COLO668 (cell line): ENCODE data around the gene ALKAL2.
A peak's percentile ranks its signal among the peaks of the same experiment; 100 is the strongest.

Experiments
- DNase-seq: peaks from one replicate; lab custom pipeline; 2025; ENCODE audit not compliant: unreplicated experiment; lab: John Stamatoyannopoulos, UW

ALKAL2 gene

DNA sequence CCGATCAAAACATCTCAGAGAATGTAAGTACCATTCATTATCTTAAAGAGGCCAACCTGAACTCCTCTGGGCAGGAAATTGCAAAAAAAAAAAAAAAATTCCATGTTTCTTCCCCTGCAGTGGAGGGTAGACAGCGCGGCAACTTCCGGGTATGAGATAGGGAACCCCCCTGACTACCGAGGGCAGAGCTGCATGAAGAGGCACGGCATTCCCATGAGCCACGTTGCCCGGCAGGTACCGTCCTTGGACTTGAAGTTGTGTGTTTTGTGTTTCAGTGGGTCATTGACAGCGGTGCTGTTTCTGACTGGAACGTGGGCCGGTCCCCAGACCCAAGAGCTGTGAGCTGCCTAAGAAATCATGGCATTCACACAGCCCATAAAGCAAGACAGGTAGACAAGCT is 16.0 kb downstream of the ALKAL2 start:
- DNase-seq, result no peak

GRCh38 chr2:270861-271260 is 17.0 kb downstream of the ALKAL2 start:
- no peak for DNase-seq

GRCh38 chr2:269356-270030 is 18.4 kb downstream of the ALKAL2 start:
- DNase-seq, result no peak

GRCh38 chr2:268323-268722 is 19.6 kb downstream of the ALKAL2 start:
- DNase-seq, result no peak

DNA sequence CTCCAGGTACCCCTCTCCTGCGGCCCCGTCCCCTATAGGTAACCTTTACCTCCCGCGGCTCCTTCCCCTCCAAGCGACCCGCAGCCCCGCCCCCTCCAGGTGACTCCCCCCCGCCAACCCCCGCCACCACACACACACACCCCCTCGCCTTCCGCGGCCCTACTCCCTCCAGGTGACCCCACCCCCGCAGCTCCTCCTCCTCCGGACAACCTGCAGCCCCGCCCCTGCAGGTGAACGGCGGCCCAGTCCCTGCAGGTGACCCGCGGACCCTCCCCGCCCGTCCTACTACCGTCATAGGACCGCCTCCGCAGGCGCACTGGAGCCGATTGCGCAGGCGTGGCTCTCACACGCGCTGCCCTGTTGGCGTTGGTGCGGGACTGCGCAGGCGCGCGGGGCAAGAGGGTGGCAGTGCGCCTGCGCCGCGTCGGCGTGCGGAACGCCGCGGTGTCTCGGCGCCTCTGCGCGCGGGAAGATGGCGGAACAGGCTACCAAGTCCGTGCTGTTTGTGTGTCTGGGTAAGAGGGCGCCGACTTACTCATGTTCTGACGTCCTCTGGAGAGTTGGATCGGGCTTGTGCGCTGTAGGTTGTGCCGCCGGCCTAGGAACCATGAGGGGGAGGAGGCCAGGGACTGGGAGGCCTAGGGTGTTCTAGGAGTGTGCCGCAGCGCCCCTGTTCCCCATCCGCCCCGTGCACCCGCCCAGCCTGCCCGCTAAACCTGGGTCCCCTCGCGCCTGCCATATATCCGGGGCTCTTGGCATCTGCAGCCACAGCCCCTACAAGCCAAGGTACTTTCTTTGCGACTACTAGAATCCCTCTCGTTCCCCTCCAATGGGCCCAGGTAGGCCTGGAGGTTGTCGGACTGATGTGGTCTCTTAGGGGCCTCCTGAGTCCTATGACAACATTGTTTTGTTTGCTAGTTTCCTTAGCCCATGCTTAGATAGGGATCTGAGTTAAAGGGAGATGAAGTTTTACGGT is 23.1 kb downstream of the ALKAL2 start, which contains the start of gene ACP1:
Gene ACP1 (plus strand): TSS at position 455 of the 976 bp plus-strand sequence. CDS start 18 bp downstream, at position 473.
- peak; percentile 99 for DNase-seq

GRCh38 chr2:263774-264492 is 24.0 kb downstream of the ALKAL2 start, which contains the start of gene SH3YL1:
SH3YL1 (minus strand) TSS chr2:264032; CDS start chr2:263984, 48 bp downstream.
- DNase-seq, result peak; percentile 87

- DNase-seq, result peak; percentile 22
Measured at GRCh38 chr2:263022-263738, 24.7 kb downstream of the ALKAL2 start.

DNA sequence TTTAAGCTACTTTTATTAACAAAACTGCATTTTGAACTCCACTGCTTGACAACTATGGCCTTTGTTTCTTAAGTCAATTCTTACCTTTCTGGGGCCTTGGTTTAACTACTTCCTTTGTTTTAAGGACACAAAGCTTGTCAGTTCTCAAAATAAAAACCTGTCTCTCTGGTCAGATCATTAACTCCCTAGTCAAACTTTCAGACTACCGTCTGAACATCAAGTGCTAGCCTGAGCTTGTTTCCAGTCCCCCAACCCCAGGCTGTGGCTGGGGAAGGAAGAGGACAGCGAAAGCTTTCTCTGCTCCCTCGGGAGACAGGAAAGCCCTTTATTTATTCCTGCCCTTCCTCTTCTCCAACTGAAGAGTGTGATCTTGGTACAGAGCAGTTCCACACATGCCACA is 25.8 kb downstream of the ALKAL2 start:
- DNase-seq, result no peak

GRCh38 chr2:260507-261161 is 27.3 kb downstream of the ALKAL2 start:
- no peak for DNase-seq

DNA sequence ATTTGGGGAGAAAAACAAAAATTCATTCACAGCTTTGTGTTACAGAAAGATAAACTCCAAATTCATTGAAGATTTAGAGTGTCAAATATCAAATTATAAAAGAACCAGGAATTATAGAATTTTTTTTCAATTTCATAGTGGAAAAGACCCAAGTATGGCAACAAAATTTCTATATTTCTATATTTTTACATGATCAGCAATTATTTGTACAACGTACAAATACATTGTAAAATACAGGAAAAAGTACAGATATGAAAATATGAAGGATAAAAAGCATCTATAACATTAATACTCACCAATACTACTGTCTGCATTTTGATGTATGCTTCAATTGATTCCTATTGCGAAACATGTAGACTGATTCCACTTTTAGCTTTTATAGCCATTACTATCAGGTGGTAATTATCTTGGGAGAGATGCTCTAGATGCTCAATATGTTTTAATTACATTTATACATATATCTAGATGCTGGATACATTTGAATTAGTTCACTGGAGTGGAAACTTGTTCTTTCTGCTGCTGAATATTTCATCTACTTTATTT is 28.0 kb downstream of the ALKAL2 start:
- DNase-seq, result no peak

- no peak for DNase-seq
Measured at GRCh38 chr2:258933-259332, 29.0 kb downstream of the ALKAL2 start.

GRCh38 chr2:257842-258241 is 30.0 kb downstream of the ALKAL2 start:
- no peak for DNase-seq

- DNase-seq, result no peak
Measured at GRCh38 chr2:257429-257828, 30.5 kb downstream of the ALKAL2 start.

- no peak for DNase-seq
Measured at GRCh38 chr2:256094-256493, 31.8 kb downstream of the ALKAL2 start.

- DNase-seq, result no peak
Measured at GRCh38 chr2:255195-255594, 32.7 kb downstream of the ALKAL2 start.

DNA sequence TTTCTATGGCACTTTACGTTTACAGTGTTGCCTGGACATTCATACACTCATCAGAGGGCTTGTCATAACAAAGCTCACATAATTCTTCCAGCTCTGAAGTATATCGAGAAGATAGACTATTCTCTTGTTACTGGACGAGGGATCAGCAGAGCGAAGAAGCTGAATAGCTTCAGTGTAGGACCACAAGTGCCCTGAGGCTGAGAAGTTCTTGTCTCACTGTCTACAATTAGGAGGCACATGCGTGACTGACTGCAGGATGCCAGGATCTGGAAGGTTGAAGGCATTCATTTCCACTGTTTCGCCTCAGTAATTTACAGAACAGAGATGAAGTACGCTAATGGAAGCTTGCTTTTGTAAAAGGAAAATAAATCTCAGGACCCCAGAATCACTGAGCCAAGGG is 33.6 kb downstream of the ALKAL2 start:
- no peak for DNase-seq

DNA sequence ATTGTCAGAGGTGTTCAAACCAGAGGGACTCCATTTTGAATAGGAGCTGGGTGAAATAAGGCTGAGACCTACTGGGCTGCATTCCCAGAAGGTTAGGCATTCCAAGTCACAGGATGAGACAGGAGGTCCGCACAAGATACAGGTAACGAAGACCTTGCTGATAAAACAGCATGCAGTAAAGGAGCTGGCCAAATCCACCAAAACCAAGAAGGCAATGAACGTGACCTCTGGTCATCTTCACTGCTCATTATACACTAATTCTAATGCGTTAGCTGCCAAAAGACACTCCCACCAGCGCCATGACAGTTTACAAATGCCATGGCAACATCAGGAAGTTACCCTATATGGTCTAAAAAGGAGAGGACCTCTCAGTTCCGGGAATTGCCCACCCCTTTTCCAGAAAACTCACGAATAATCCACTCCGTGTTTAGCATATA is 34.7 kb downstream of the ALKAL2 start:
- DNase-seq, result no peak

- DNase-seq, result no peak
Measured at GRCh38 chr2:252001-252602, 35.8 kb downstream of the ALKAL2 start.

GRCh38 chr2:249538-250042 is 38.3 kb downstream of the ALKAL2 start:
- no peak for DNase-seq
